ENCODE data around the gene CORO1C. TPM values are rescaled to one million over a fixed set of nuclear protein-coding genes. Genes with fewer than 3 reads are reported as not detected.

The CORO1C gene
- total RNA-seq, 1 donor from 2014 or later = 391 TPM

- Histone ChIP-seq H3K27ac (ENCODE audit: low read depth, low read length) (peak overlapping the region; percentile 99), H3K4me2 (ENCODE audit: low read length) (peak overlapping the region; percentile 69), H3K4me3 (ENCODE audit: insufficient read depth, low read depth, low read length) (no peak overlapping the region), H3K79me2 (ENCODE audit: insufficient read depth, low read length) (peaks cover 94% of the 10 kb centered on the region), H3K9ac (ENCODE audit: low read length) (peak overlapping the region; percentile 69), H2AFZ (ENCODE audit: low read depth, low read length) (no peak overlapping the region), H3K4me1 (ENCODE audit: insufficient read depth, low read length) (peaks cover 61% of the 10 kb centered on the region), H3K9me3 (ENCODE audit: insufficient read depth, low read depth, low read length) (no peaks in the 10 kb centered on the region), H3K27me3 (ENCODE audit: insufficient read depth, low read length) (no peaks in the 10 kb centered on the region), H4K20me1 (ENCODE audit: insufficient read depth, low read length) (peaks cover 29% of the 10 kb centered on the region), H3K36me3 (ENCODE audit: insufficient read depth, low read length) (peaks cover 29% of the 10 kb centered on the region)
- Mint-ChIP-seq H3K9me3 (ENCODE audit: unreplicated experiment) (no peaks in the 10 kb centered on the region), H3K27me3 (ENCODE audit: low read depth, unreplicated experiment) (no peaks in the 10 kb centered on the region), H3K4me1 (ENCODE audit: low read depth, unreplicated experiment) (peaks cover 79% of the 10 kb centered on the region), H3K4me3 (ENCODE audit: unreplicated experiment) (no peak overlapping the region), H3K36me3 (ENCODE audit: low read depth, unreplicated experiment) (peaks cover 31% of the 10 kb centered on the region), H3K27ac (ENCODE audit: unreplicated experiment) (peak overlapping the region; percentile 97)
- no peak for DNase-seq (ENCODE audit: low read depth)
- no peak for FAIRE-seq
- TF ChIP-seq, protein P1, sequence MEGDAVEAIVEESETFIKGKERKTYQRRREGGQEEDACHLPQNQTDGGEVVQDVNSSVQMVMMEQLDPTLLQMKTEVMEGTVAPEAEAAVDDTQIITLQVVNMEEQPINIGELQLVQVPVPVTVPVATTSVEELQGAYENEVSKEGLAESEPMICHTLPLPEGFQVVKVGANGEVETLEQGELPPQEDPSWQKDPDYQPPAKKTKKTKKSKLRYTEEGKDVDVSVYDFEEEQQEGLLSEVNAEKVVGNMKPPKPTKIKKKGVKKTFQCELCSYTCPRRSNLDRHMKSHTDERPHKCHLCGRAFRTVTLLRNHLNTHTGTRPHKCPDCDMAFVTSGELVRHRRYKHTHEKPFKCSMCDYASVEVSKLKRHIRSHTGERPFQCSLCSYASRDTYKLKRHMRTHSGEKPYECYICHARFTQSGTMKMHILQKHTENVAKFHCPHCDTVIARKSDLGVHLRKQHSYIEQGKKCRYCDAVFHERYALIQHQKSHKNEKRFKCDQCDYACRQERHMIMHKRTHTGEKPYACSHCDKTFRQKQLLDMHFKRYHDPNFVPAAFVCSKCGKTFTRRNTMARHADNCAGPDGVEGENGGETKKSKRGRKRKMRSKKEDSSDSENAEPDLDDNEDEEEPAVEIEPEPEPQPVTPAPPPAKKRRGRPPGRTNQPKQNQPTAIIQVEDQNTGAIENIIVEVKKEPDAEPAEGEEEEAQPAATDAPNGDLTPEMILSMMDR (IDR thresholded peaks at IDR 0.05; ENCODE audit: insufficient read depth, low read depth, low read length) = no peak
- no peak for TF ChIP-seq EZH2 (IDR thresholded peaks at IDR 0.05; ENCODE audit: insufficient read depth, low read length)
Observed at GRCh38 chr12:108696996-108697290, 34.4 kb downstream of the CORO1C start.

DNA sequence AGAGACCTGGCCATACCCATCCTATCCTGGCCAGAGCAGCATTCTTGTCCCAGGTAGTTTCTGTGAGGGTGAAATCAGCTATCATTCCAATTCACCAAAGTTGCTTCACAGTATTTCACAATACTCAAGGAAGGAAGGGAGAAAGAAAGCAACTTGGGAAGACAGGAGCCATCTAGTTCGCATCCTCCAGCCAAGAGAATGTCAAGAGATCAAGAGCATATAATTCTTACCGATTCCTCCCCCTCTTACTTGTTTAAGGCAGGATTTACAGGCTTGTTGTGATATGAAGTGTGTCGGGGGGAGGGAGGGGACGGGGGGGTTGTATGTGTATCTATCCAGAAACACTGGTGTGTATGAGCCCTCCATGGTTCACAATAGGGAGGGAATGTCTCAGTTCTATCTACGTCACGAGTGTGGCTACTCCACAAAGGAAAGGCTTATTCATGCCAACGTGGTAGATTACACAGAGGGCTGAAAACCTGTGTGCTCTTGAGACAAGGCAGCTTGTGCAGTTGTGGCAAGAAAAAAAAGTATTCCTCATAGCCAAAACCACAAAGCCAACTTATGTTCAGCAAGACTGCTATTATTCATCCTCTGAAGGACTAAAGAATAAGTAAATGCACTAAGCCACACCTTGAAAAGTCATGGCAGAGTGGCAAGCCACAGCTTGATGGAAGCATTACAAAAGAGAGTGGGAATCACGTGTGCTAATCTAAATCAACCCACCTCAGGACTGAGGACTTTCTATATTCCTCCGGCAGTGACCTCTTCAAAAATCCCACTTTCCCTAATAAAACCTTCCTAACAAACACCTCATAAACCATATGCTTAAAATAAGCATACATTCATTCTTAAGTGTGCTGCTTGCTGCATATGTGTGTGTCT lies 35.0 kb downstream of the CORO1C start:
- H4K20me1 ChIP-seq (ENCODE audit: insufficient read depth, low read length) = peaks cover 23% of the 10 kb centered on the region
- peak overlapping the region; percentile 17 for H3K4me3 Mint-ChIP-seq (ENCODE audit: unreplicated experiment)
- no peaks in the 10 kb centered on the region for H3K9me3 ChIP-seq (ENCODE audit: insufficient read depth, low read depth, low read length)
- FAIRE-seq (peak; percentile 81), DNase-seq (ENCODE audit: low read depth) (peak; percentile 100)
- peak overlapping the region; percentile 97 for H3K27ac Mint-ChIP-seq (ENCODE audit: unreplicated experiment)
- peaks cover 58% of the 10 kb centered on the region for H3K4me1 ChIP-seq (ENCODE audit: insufficient read depth, low read length)
- no peak overlapping the region for H3K4me3 ChIP-seq (ENCODE audit: insufficient read depth, low read depth, low read length)
- H3K27ac ChIP-seq (ENCODE audit: low read depth, low read length) = peak overlapping the region; percentile 99
- no peaks in the 10 kb centered on the region for H3K9me3 Mint-ChIP-seq (ENCODE audit: unreplicated experiment)
- peak overlapping the region; percentile 90 for H3K9ac ChIP-seq (ENCODE audit: low read length)
- peaks cover 31% of the 10 kb centered on the region for H3K36me3 Mint-ChIP-seq (ENCODE audit: low read depth, unreplicated experiment)
- peaks cover 29% of the 10 kb centered on the region for H3K36me3 ChIP-seq (ENCODE audit: insufficient read depth, low read length)
- no peak overlapping the region for H2AFZ ChIP-seq (ENCODE audit: low read depth, low read length)
- no peaks in the 10 kb centered on the region for H3K27me3 ChIP-seq (ENCODE audit: insufficient read depth, low read length)
- H3K27me3 Mint-ChIP-seq (ENCODE audit: low read depth, unreplicated experiment) = no peaks in the 10 kb centered on the region
- H3K79me2 ChIP-seq (ENCODE audit: insufficient read depth, low read length) = peaks cover 91% of the 10 kb centered on the region
- TF ChIP-seq EZH2 (IDR thresholded peaks at IDR 0.05; ENCODE audit: insufficient read depth, low read length) = no peak
- TF ChIP-seq, protein P1 (IDR thresholded peaks at IDR 0.05; ENCODE audit: insufficient read depth, low read depth, low read length) = no peak
- peak overlapping the region; percentile 75 for H3K4me2 ChIP-seq (ENCODE audit: low read length)
- peaks cover 80% of the 10 kb centered on the region for H3K4me1 Mint-ChIP-seq (ENCODE audit: low read depth, unreplicated experiment)

GRCh38 chr12:108694812-108695278 lies 36.5 kb downstream of the CORO1C start:
- Histone ChIP-seq H3K4me1 (ENCODE audit: insufficient read depth, low read length) (peaks cover 69% of the 10 kb centered on the region), H3K9me3 (ENCODE audit: insufficient read depth, low read depth, low read length) (no peaks in the 10 kb centered on the region), H3K4me3 (ENCODE audit: insufficient read depth, low read depth, low read length) (no peak overlapping the region), H4K20me1 (ENCODE audit: insufficient read depth, low read length) (peaks cover 13% of the 10 kb centered on the region), H3K79me2 (ENCODE audit: insufficient read depth, low read length) (peaks cover 89% of the 10 kb centered on the region), H3K27me3 (ENCODE audit: insufficient read depth, low read length) (no peaks in the 10 kb centered on the region), H3K36me3 (ENCODE audit: insufficient read depth, low read length) (peaks cover 24% of the 10 kb centered on the region), H3K4me2 (ENCODE audit: low read length) (peak overlapping the region; percentile 1), H2AFZ (ENCODE audit: low read depth, low read length) (no peak overlapping the region), H3K9ac (ENCODE audit: low read length) (peak overlapping the region; percentile 21), H3K27ac (ENCODE audit: low read depth, low read length) (peak overlapping the region; percentile 99)
- Mint-ChIP-seq H3K36me3 (ENCODE audit: low read depth, unreplicated experiment) (peaks cover 27% of the 10 kb centered on the region), H3K27me3 (ENCODE audit: low read depth, unreplicated experiment) (no peaks in the 10 kb centered on the region), H3K4me1 (ENCODE audit: low read depth, unreplicated experiment) (peaks cover 80% of the 10 kb centered on the region), H3K9me3 (ENCODE audit: unreplicated experiment) (no peaks in the 10 kb centered on the region), H3K27ac (ENCODE audit: unreplicated experiment) (peak overlapping the region; percentile 97), H3K4me3 (ENCODE audit: unreplicated experiment) (no peak overlapping the region)
- FAIRE-seq (no peak), DNase-seq (ENCODE audit: low read depth) (peak; percentile 60)
- TF ChIP-seq, protein P1 (IDR thresholded peaks at IDR 0.05; ENCODE audit: insufficient read depth, low read depth, low read length) = no peak
- no peak for TF ChIP-seq EZH2 (IDR thresholded peaks at IDR 0.05; ENCODE audit: insufficient read depth, low read length)

All from astrocyte (in vitro differentiated cells and primary cell).